Neural cell (in vitro differentiated cells): ENCODE measurements around the gene CHRNB4. TPM values are rescaled to one million over a fixed set of nuclear protein-coding genes. Genes with fewer than 3 reads are reported as not detected.

Source experiments
- H2AFZ ChIP-seq: fragments of 200-600, 300-800 bp; sonication (generic), shearing (Covaris generic); 2 replicates; pipeline ENCODE4 v1.6.0; 2014; ENCODE audit warnings: low read depth, mild to moderate bottlenecking, antibody characterized with exemption, low read length, moderate library complexity
- H3F3A ChIP-seq: fragments of 200-600 bp; shearing (Covaris generic); 2 replicates; pipeline ENCODE4 v1.6.1; 2016; ENCODE audit warnings: mild to moderate bottlenecking, moderate library complexity, mixed read lengths, antibody characterized with exemption, low read length; ENCODE audit not compliant: insufficient read depth, poor library complexity, severe bottlenecking
- H3K27ac ChIP-seq: fragments of 200-600, 300-800 bp; sonication (generic), shearing (Covaris generic); 2 replicates; pipeline ENCODE4 v1.5.1; 2014; ENCODE audit warnings: mild to moderate bottlenecking, low read length, moderate library complexity
- H3K27me3 ChIP-seq: fragments of 300-800, 200-600 bp; sonication (generic), shearing (Covaris generic); 2 replicates; pipeline ENCODE4 v1.6.0; 2014; ENCODE audit warnings: mild to moderate bottlenecking, low read depth, low read length, moderate library complexity; ENCODE audit not compliant: insufficient read depth
- H3K36me3 ChIP-seq: fragments of 300-800, 200-600 bp; sonication (generic), shearing (Covaris generic); 2 replicates; pipeline ENCODE4 v1.5.1; 2014; ENCODE audit warnings: mild to moderate bottlenecking, antibody characterized with exemption, low read length, moderate library complexity; ENCODE audit not compliant: insufficient read depth
- H3K4me2 ChIP-seq: fragments of 300-800, 200-600 bp; sonication (generic), shearing (Covaris generic); 2 replicates; pipeline ENCODE4 v1.6.0; 2014; ENCODE audit warnings: mild to moderate bottlenecking, low read length
- H3K4me3 ChIP-seq: fragments of 300-800, 200-600 bp; sonication (generic), shearing (Covaris generic); 2 replicates; pipeline ENCODE4 v1.5.1; 2014; ENCODE audit warnings: mild to moderate bottlenecking, low read length, moderate library complexity
- H3K79me2 ChIP-seq: fragments of 200-600 bp; shearing (Covaris generic); replicated peaks from 2 replicates; pipeline ENCODE4 v1.6.0; 2014; ENCODE audit warnings: mild to moderate bottlenecking, low read length, moderate library complexity; ENCODE audit not compliant: insufficient read depth
- H3K9ac ChIP-seq: fragments of 300-800, 200-600 bp; sonication (generic), shearing (Covaris generic); 2 replicates; pipeline ENCODE4 v1.6.1; 2016; ENCODE audit warnings: mild to moderate bottlenecking, low read length, mixed read lengths
- H3K9me2 ChIP-seq: fragments of 200-600 bp; shearing (Covaris generic); 2 replicates; pipeline ENCODE4 v1.6.1; 2016; ENCODE audit warnings: mild to moderate bottlenecking, low read length, mixed read lengths; ENCODE audit not compliant: insufficient read depth
- H3K9me3 ChIP-seq: fragments of 200-600, 300-800 bp; sonication (generic), shearing (Covaris generic); 2 replicates; pipeline ENCODE4 v1.6.1; 2016; ENCODE audit warnings: mild to moderate bottlenecking, mixed run types, low read length, moderate library complexity, mixed read lengths
- H4K20me1 ChIP-seq: fragments of 200-600 bp; shearing (Covaris generic); 2 replicates; pipeline ENCODE4 v1.6.1; 2016; ENCODE audit warnings: mild to moderate bottlenecking, mixed run types; ENCODE audit not compliant: insufficient read depth
- CTCF ChIP-seq: fragments of 450-650 bp; IDR thresholded peaks from 2 replicates; pipeline ENCODE4 v1.5.1; 2014; ENCODE audit warnings: antibody characterized with exemption, mild to moderate bottlenecking, moderate library complexity; ENCODE audit not compliant: poor library complexity, severe bottlenecking
- EP300 ChIP-seq: fragments of 450-650 bp; conservative IDR thresholded peaks from 2 replicates; pipeline ENCODE4 v1.6.1; 2014; ENCODE audit warnings: antibody characterized with exemption, mild to moderate bottlenecking, moderate library complexity; ENCODE audit not compliant: poor library complexity, severe bottlenecking
- EZH2 ChIP-seq: fragments of 200-600, 300-800 bp; shearing (Covaris generic), sonication (generic); IDR thresholded peaks from 2 replicates; pipeline ENCODE4 v1.6.1; 2014; ENCODE audit warnings: antibody characterized with exemption, low read length, borderline replicate concordance, mild to moderate bottlenecking; ENCODE audit not compliant: insufficient read depth, poor library complexity, severe bottlenecking
- MXI1 ChIP-seq: fragments of 450-650 bp; conservative IDR thresholded peaks from 2 replicates; pipeline ENCODE4 v1.6.1; 2014; ENCODE audit warnings: antibody characterized with exemption, mild to moderate bottlenecking; ENCODE audit not compliant: poor library complexity, severe bottlenecking
- POLR2AphosphoS5 ChIP-seq: IDR thresholded peaks from 2 replicates; pipeline ENCODE4 v1.6.1; 2012
- RAD21 ChIP-seq: fragments of 450-650 bp; conservative IDR thresholded peaks from 2 replicates; pipeline ENCODE4 v1.6.1; 2014; ENCODE audit warnings: antibody characterized with exemption, mild to moderate bottlenecking, moderate library complexity
- REST ChIP-seq: IDR thresholded peaks from 2 replicates; pipeline ENCODE4 v1.6.1; 2012; ENCODE audit warnings: borderline replicate concordance
- SMC3 ChIP-seq: fragments of 450-650 bp; conservative IDR thresholded peaks from 2 replicates; pipeline ENCODE4 v1.6.1; 2014; ENCODE audit warnings: antibody characterized with exemption, mild to moderate bottlenecking, moderate library complexity; ENCODE audit not compliant: poor library complexity
- TAF1 ChIP-seq: IDR thresholded peaks from 2 replicates; pipeline ENCODE4 v1.6.1; 2012; ENCODE audit warnings: low read depth
- polyA plus RNA-seq: library from polyadenylated mRNA; depleted of rRNA; stranded (reverse); fragments of >200 nt; gene quantifications from 2 replicates; pipeline ENCODE4 v1.2.3, GENCODE V29; 2014

Gene CHRNB4
- polyA plus RNA-seq, 1 donor from 2014 or later, result not detected

GRCh38 chr15:78634210-78635145 lies 6.5 kb downstream of the CHRNB4 start:
- Histone ChIP-seq H3K27ac (no peak overlapping the region), H2AFZ (no peak overlapping the region), H3K4me2 (no peak overlapping the region), H3K79me2 (no peaks in the 10 kb centered on the region), H3K9ac (no peak overlapping the region), H4K20me1 (no peaks in the 10 kb centered on the region), H3K36me3 (no peaks in the 10 kb centered on the region), H3K4me3 (no peak overlapping the region), H3K9me2 (no peaks in the 10 kb centered on the region), H3K9me3 (no peaks in the 10 kb centered on the region), H3F3A (no peaks in the 10 kb centered on the region), H3K27me3 (no peaks in the 10 kb centered on the region)
- no peak for TF ChIP-seq MXI1
- TF ChIP-seq CTCF, result no peak
- TF ChIP-seq POLR2AphosphoS5, result no peak
- TF ChIP-seq REST, result no peak

- no peak overlapping the region for H3K27ac ChIP-seq
- H3K79me2 ChIP-seq, result no peaks in the 10 kb centered on the region
- no peak overlapping the region for H3K9ac ChIP-seq
- H3K36me3 ChIP-seq, result no peaks in the 10 kb centered on the region
- TF ChIP-seq EP300 (no peak), TAF1 (no peak)
- H3K27me3 ChIP-seq, result no peaks in the 10 kb centered on the region
- H2AFZ ChIP-seq, result no peak overlapping the region
- H3K9me2 ChIP-seq, result no peaks in the 10 kb centered on the region
- H4K20me1 ChIP-seq, result no peaks in the 10 kb centered on the region
- no peak overlapping the region for H3K4me3 ChIP-seq
- no peaks in the 10 kb centered on the region for H3K9me3 ChIP-seq
- no peak overlapping the region for H3K4me2 ChIP-seq
- no peaks in the 10 kb centered on the region for H3F3A ChIP-seq
Measured at GRCh38 chr15:78633348-78633747, 7.7 kb downstream of the CHRNB4 start.

GRCh38 chr15:78630886-78631633 lies 9.9 kb downstream of the CHRNB4 start:
- Histone ChIP-seq H3K4me3 (no peak overlapping the region), H3K9me3 (no peaks in the 10 kb centered on the region), H3K79me2 (no peaks in the 10 kb centered on the region), H3K27ac (no peak overlapping the region), H3K9me2 (no peaks in the 10 kb centered on the region), H3K4me2 (no peak overlapping the region), H3K9ac (no peak overlapping the region), H3K36me3 (no peaks in the 10 kb centered on the region), H3K27me3 (no peaks in the 10 kb centered on the region), H3F3A (no peaks in the 10 kb centered on the region), H2AFZ (no peak overlapping the region), H4K20me1 (no peaks in the 10 kb centered on the region)
- TF ChIP-seq MXI1 (no peak), REST (no peak), POLR2AphosphoS5 (no peak), EP300 (no peak), EZH2 (no peak), SMC3 (no peak), TAF1 (no peak), RAD21 (no peak)
